Measurements from ENCODE around the gene AFAP1. TPM values are rescaled to one million over a fixed set of nuclear protein-coding genes. Genes with fewer than 3 reads are reported as not detected.

AFAP1 gene
- total and polyA plus RNA-seq, 2 of the 8 experiments (the other 6 are each of a cell fraction or from before 2014, with no cell fraction given) = 3.6 to 18.2 TPM

DNA sequence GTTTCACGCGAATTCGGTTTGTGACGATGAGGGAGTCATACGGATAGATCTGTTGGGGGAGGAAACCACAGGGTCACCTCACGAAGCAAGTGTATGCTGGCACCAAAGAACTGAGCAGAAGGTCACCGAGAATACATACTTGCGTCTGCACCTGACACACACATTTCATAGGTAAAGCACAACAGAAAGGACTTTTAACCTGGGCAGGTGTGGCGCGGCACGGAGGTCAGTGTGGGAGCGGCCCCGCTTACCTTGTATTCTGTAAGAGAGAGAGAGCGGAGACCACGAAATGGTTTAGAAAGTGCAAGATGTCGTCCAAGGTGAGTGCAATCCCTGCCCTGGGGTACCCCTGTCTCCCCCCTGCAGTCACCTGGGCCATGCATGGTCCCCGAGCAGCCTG is 43.6 kb upstream of the AFAP1 start (continued):
- no peak for TF ChIP-seq CHD7 (IDR thresholded peaks at IDR 0.05; ENCODE audit: insufficient replicate concordance, low read length)

Measured in H1 (cell line).